K562 (cell line): Measurements from ENCODE around the gene PA2G4. TPM values are rescaled to one million over a fixed set of nuclear protein-coding genes. Genes with fewer than 3 reads are reported as not detected.

ENCODE experiments used
- CBFB ChIP-seq: sonication (generic); formaldehyde crosslinking; IDR thresholded peaks from 2 replicates; pipeline ENCODE4 v1.4.0; 2020; ENCODE audit warnings: mild to moderate bottlenecking, missing genetic modification reagents
- CXXC5 ChIP-seq: fragments of 250-450 bp; sonication (Bioruptor Pico); IDR thresholded peaks from 2 replicates; pipeline ENCODE4 v1.8.0; 2022; ENCODE audit warnings: inconsistent platforms, mild to moderate bottlenecking, moderate library complexity
- ETV1 ChIP-seq: fragments of 450-650 bp; conservative IDR thresholded peaks from 2 replicates; pipeline ENCODE4 v1.6.1; 2016; ENCODE audit warnings: missing genetic modification characterization, control low read depth, low read depth, missing compliant biosample characterization
- FOXK1 ChIP-seq: sonication (generic); formaldehyde crosslinking; IDR thresholded peaks from 2 replicates; pipeline ENCODE4 v1.8.0; 2022; ENCODE audit warnings: missing genetic modification reagents, mild to moderate bottlenecking, borderline replicate concordance
- NCOR1 ChIP-seq: fragments of 450-650 bp; IDR thresholded peaks from 2 replicates; pipeline ENCODE4 v1.6.1; 2016; ENCODE audit warnings: mild to moderate bottlenecking, moderate library complexity
- NR2C2 ChIP-seq, 2 experiments: fragments of 200-800 bp in 1 of 2; sonication (Bioruptor generic) in 1 of 2; sonication (generic) in 1 of 2; formaldehyde crosslinking in 1 of 2; IDR thresholded peaks; 2 replicates each; pipeline versions ENCODE4 v1.6.1 to v1.8.0; 2016 to 2022; ENCODE audit warnings: mild to moderate bottlenecking in 1 of 2, missing compliant biosample characterization in 1 of 2, missing genetic modification characterization in 1 of 2, missing genetic modification reagents in 1 of 2
- POLR2AphosphoS5 ChIP-seq: IDR thresholded peaks from 2 replicates; pipeline ENCODE4 v1.6.1; 2011; ENCODE audit warnings: mild to moderate bottlenecking, low read depth, low read length, moderate library complexity; ENCODE audit not compliant: control insufficient read depth, insufficient read depth
- RNF2 ChIP-seq: sonication (generic); IDR thresholded peaks from 2 replicates; pipeline ENCODE4 v1.6.1; 2016
- SMARCA5 ChIP-seq: fragments of 450-650 bp; IDR thresholded peaks from 2 replicates; pipeline ENCODE4 v1.6.1; 2016
- STAT5A ChIP-seq: IDR thresholded peaks from 2 replicates; pipeline ENCODE4 v1.6.1; 2012; ENCODE audit warnings: low read length, inconsistent platforms, borderline replicate concordance
- TBP ChIP-seq: optimal IDR thresholded peaks from 2 replicates; pipeline ENCODE3; 2011; ENCODE audit warnings: low read depth, low read length, improper control_type of control experiment
- ZBTB17 ChIP-seq: fragments of 450-650 bp; formaldehyde crosslinking; IDR thresholded peaks from 2 replicates; pipeline ENCODE4 v1.4.0; 2020; ENCODE audit warnings: mild to moderate bottlenecking
- polyA plus RNA-seq, 8 experiments: library from polyadenylated mRNA; depleted of rRNA in 4 of 8; stranded (reverse) in 5 of 8; unstranded in 3 of 8; fragments of >200 nt; fragmentation: Nextera tagmentation in 2 of 8; fragmentation: Illumina TruSeq in 1 of 8; extraction: Ambion mirVana in 2 of 8; extraction: Trizol in 1 of 8; gene quantifications; 2 replicates each; pipeline versions ENCODE4 v1.2.1 to v1.2.3, GENCODE V29; 2011 to 2014; ENCODE audit warnings: inconsistent platforms in 1 of 8, missing spikeins in 1 of 8
- total RNA-seq, 7 experiments: library from RNA; depleted of rRNA in 6 of 7; stranded (reverse); fragments of >200 nt in 6 of 7; fragmentation: Illumina TruSeq in 2 of 7; extraction: Trizol in 2 of 7; gene quantifications; 2 replicates each; pipeline versions ENCODE4 v1.2.1 to v1.2.3, GENCODE V29; 2011 to 2021; ENCODE audit warnings: low replicate concordance in 1 of 7
- TF ChIP-seq, protein P1 (sequence below): conservative IDR thresholded peaks from 2 replicates; pipeline ENCODE4 v1.6.1; 2011; ENCODE audit warnings: low read depth, mild to moderate bottlenecking, low read length; ENCODE audit not compliant: control insufficient read depth
- TF ChIP-seq, protein P2 (sequence below), 2 experiments: fragments of 450-650 bp; conservative IDR thresholded peaks; 2 replicates each; pipeline ENCODE4 v1.6.1; 2017; ENCODE audit warnings: mild to moderate bottlenecking in 2 of 2, moderate library complexity in 2 of 2
- TF ChIP-seq, protein P3 (sequence below): sonication (generic); formaldehyde crosslinking; IDR thresholded peaks from 2 replicates; pipeline ENCODE4 v1.8.0; 2022; ENCODE audit warnings: mild to moderate bottlenecking, missing genetic modification reagents

PA2G4 gene
- total and polyA plus RNA-seq, 9 of the 15 experiments (the other 6 are each of a cell fraction or from before 2014, with no cell fraction given) = 230 to 925 (median 638) TPM

DNA sequence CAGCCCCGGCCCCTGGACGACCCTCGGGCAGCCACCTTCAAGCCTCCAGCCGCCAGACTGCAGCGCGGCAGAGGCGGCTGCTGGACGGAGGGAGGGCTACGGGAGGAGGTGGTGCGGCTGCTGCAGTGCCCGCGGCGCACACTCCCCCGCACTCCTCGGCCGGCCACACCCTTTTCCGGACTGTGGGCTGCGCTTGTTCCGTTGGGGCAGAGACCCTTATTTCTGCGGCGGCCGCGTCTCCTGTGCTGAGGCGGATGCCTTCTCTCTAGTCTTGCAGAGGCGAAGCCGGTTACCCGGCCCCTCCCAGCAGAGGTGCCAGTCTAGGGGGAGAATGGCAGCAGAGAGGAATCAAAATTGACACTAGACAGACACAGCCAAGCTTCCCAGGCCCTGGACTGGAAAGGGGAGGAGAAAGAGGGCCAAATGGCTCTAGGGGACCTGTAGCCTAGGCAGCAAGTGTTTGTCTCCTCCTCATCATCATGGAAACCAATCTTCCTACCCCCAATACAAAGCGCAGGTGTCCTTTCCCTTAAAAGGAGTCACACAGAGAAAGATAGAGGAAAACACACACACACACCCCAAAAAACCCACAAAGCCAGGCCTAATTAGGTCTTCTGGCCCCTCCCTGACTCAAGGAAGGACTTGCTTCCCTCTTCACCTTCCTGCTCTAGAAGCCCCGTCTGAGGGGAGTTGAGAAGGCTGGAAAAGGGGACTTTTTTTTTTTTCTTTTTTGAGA, 25.0 kb downstream of the PA2G4 start (continued):
- TF ChIP-seq, protein P1, sequence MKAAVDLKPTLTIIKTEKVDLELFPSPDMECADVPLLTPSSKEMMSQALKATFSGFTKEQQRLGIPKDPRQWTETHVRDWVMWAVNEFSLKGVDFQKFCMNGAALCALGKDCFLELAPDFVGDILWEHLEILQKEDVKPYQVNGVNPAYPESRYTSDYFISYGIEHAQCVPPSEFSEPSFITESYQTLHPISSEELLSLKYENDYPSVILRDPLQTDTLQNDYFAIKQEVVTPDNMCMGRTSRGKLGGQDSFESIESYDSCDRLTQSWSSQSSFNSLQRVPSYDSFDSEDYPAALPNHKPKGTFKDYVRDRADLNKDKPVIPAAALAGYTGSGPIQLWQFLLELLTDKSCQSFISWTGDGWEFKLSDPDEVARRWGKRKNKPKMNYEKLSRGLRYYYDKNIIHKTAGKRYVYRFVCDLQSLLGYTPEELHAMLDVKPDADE = no peak; the same call in 1 of the 2 replicates
- no peak for TF ChIP-seq FOXK1
- TF ChIP-seq STAT5A = no peak
- TF ChIP-seq, protein P2, sequence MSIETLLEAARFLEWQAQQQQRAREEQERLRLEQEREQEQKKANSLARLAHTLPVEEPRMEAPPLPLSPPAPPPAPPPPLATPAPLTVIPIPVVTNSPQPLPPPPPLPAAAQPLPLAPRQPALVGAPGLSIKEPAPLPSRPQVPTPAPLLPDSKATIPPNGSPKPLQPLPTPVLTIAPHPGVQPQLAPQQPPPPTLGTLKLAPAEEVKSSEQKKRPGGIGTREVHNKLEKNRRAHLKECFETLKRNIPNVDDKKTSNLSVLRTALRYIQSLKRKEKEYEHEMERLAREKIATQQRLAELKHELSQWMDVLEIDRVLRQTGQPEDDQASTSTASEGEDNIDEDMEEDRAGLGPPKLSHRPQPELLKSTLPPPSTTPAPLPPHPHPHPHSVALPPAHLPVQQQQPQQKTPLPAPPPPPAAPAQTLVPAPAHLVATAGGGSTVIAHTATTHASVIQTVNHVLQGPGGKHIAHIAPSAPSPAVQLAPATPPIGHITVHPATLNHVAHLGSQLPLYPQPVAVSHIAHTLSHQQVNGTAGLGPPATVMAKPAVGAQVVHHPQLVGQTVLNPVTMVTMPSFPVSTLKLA (conservative IDR thresholded peaks at IDR 0.05) = peak; percentile 67 to 82
- peak; percentile 85 for TF ChIP-seq CXXC5
- TF ChIP-seq RNF2 = peak; percentile 88; the same call in 1 of the 2 replicates
- peak; percentile 59 for TF ChIP-seq TBP
- TF ChIP-seq NR2C2 (CRISPR knock-in tag; IDR thresholded peaks at IDR 0.05) = no peak
- no peak for TF ChIP-seq NR2C2 (tag; IDR thresholded peaks at IDR 0.05)
- TF ChIP-seq CBFB (CRISPR knock-in tag) = no peak
- peak; percentile 78 for TF ChIP-seq POLR2AphosphoS5
- 0 out of 2 replicates have a peak, but pooled peaks have one; percentile 38 for TF ChIP-seq ZBTB17 (CRISPR knock-in tag)
- no peak for TF ChIP-seq SMARCA5
- TF ChIP-seq NCOR1 = peak; percentile 68
- peak; percentile 68 for TF ChIP-seq ETV1 (tag)
- TF ChIP-seq, protein P3, sequence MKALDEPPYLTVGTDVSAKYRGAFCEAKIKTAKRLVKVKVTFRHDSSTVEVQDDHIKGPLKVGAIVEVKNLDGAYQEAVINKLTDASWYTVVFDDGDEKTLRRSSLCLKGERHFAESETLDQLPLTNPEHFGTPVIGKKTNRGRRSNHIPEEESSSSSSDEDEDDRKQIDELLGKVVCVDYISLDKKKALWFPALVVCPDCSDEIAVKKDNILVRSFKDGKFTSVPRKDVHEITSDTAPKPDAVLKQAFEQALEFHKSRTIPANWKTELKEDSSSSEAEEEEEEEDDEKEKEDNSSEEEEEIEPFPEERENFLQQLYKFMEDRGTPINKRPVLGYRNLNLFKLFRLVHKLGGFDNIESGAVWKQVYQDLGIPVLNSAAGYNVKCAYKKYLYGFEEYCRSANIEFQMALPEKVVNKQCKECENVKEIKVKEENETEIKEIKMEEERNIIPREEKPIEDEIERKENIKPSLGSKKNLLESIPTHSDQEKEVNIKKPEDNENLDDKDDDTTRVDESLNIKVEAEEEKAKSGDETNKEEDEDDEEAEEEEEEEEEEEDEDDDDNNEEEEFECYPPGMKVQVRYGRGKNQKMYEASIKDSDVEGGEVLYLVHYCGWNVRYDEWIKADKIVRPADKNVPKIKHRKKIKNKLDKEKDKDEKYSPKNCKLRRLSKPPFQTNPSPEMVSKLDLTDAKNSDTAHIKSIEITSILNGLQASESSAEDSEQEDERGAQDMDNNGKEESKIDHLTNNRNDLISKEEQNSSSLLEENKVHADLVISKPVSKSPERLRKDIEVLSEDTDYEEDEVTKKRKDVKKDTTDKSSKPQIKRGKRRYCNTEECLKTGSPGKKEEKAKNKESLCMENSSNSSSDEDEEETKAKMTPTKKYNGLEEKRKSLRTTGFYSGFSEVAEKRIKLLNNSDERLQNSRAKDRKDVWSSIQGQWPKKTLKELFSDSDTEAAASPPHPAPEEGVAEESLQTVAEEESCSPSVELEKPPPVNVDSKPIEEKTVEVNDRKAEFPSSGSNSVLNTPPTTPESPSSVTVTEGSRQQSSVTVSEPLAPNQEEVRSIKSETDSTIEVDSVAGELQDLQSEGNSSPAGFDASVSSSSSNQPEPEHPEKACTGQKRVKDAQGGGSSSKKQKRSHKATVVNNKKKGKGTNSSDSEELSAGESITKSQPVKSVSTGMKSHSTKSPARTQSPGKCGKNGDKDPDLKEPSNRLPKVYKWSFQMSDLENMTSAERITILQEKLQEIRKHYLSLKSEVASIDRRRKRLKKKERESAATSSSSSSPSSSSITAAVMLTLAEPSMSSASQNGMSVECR (CRISPR knock-in tag) = peak; percentile 68; the same call in 1 of the 2 replicates
